IMR-90 (cell line): ENCODE measurements around the gene SAMD7. TPM values are rescaled to one million over a fixed set of nuclear protein-coding genes. Genes with fewer than 3 reads are reported as not detected.

Experiments used
- ATAC-seq: fragments of 200-7000 bp; cut with Tn5 transposase; 2 replicates; pipeline ENCODE4 v1.9.1; 2020; ENCODE audit warnings: low read depth, mild to moderate bottlenecking, moderate library complexity
- BruUV-seq: library from RNA; stranded (reverse); fragments of 400-500 nt; replicated peaks from 2 replicates; lab custom pipeline; 2021; lab: Mats Ljungman, UMichigan
- CTCF ChIA-PET: fragments of 300-600 bp; formaldehyde crosslinking; extraction: SDS; loops from one replicate; lab custom pipeline; 2021; ENCODE audit warnings: antibody characterized with exemption; lab: Yijun Ruan, JAX
- POLR2A ChIA-PET: fragments of 300-600 bp; sonication (Branson Sonifier 250); formaldehyde crosslinking; loops from one replicate; lab custom pipeline; 2022; ENCODE audit warnings: antibody characterized with exemption; ENCODE audit not compliant: unreplicated experiment; lab: Charles Lee
- DNase-seq: peaks from one replicate; pipeline ENCODE4 v3.0.0; 2013
- H2AFZ ChIP-seq: replicated peaks from 2 replicates; pipeline ENCODE3; 2013; ENCODE audit warnings: low read length, mild to moderate bottlenecking; ENCODE audit not compliant: poor library complexity
- H2AK5ac ChIP-seq: 2 replicates; pipeline ENCODE4 v1.6.1; 2013; ENCODE audit warnings: low read depth, low read length, inconsistent platforms
- H2AK9ac ChIP-seq: replicated peaks from 2 replicates; pipeline ENCODE3; 2013; ENCODE audit warnings: mild to moderate bottlenecking, low read depth, low read length, moderate library complexity; ENCODE audit not compliant: poor library complexity
- H2BK120ac ChIP-seq: 2 replicates; pipeline ENCODE4 v1.6.1; 2013; ENCODE audit warnings: low read depth, low read length, inconsistent platforms
- H2BK15ac ChIP-seq: 3 replicates; pipeline ENCODE4 v1.6.1; 2013; ENCODE audit warnings: low read depth, low read length, inconsistent platforms
- H2BK20ac ChIP-seq: 2 replicates; pipeline ENCODE4 v1.6.1; 2013; ENCODE audit warnings: low read depth, mild to moderate bottlenecking, inconsistent platforms, low read length, moderate library complexity
- H2BK5ac ChIP-seq: 2 replicates; pipeline ENCODE4 v1.6.1; 2013; ENCODE audit warnings: mild to moderate bottlenecking, low read depth, low read length, inconsistent platforms; ENCODE audit not compliant: poor library complexity, severe bottlenecking
- H3K14ac ChIP-seq: replicated peaks from 2 replicates; pipeline ENCODE4 v1.6.1; 2013; ENCODE audit warnings: low read depth, low read length, inconsistent platforms
- H3K18ac ChIP-seq: 2 replicates; pipeline ENCODE4 v1.6.1; 2013; ENCODE audit warnings: low read depth, low read length, control low read depth
- H3K23ac ChIP-seq: 2 replicates; pipeline ENCODE4 v1.6.1; 2013; ENCODE audit warnings: low read depth, low read length, inconsistent platforms
- H3K27ac ChIP-seq: 2 replicates; pipeline ENCODE4 v1.5.1; 2013; ENCODE audit warnings: mild to moderate bottlenecking, control low read depth, low read length; ENCODE audit not compliant: insufficient read depth
- H3K27me3 ChIP-seq: 2 replicates; pipeline ENCODE4 v1.6.1; 2013; ENCODE audit warnings: low read length; ENCODE audit not compliant: control insufficient read depth, insufficient read depth
- H3K36me3 ChIP-seq: 2 replicates; pipeline ENCODE4 v1.6.1; 2013; ENCODE audit warnings: low read length, mixed read lengths; ENCODE audit not compliant: control insufficient read depth, insufficient read depth
- H3K4ac ChIP-seq: 2 replicates; pipeline ENCODE4 v1.6.1; 2013; ENCODE audit warnings: low read depth, low read length, inconsistent platforms
- H3K4me1 ChIP-seq: 2 replicates; pipeline ENCODE4 v1.6.1; 2013; ENCODE audit warnings: low read length, mixed read lengths; ENCODE audit not compliant: control insufficient read depth, insufficient read depth
- H3K4me2 ChIP-seq: 2 replicates; pipeline ENCODE4 v1.6.1; 2013; ENCODE audit warnings: low read depth, mild to moderate bottlenecking, control low read depth, low read length, moderate library complexity
- H3K4me3 ChIP-seq: 2 replicates; pipeline ENCODE4 v1.5.1; 2013; ENCODE audit warnings: low read depth, mild to moderate bottlenecking, control low read depth, low read length, moderate library complexity; ENCODE audit not compliant: insufficient read depth
- H3K56ac ChIP-seq: 2 replicates; pipeline ENCODE4 v1.6.1; 2013; ENCODE audit warnings: low read length, inconsistent platforms; ENCODE audit not compliant: insufficient read depth; ENCODE audit errors: extremely low read depth
- H3K79me1 ChIP-seq, 2 experiments: 2 replicates each; pipeline ENCODE4 v1.6.1; 2013; ENCODE audit warnings: low read length in 2 of 2, inconsistent platforms in 1 of 2, low read depth in 1 of 2
- H3K9ac ChIP-seq: 2 replicates; pipeline ENCODE4 v1.6.1; 2013; ENCODE audit warnings: low read depth, low read length, control low read depth
- H3K9me1 ChIP-seq: 2 replicates; pipeline ENCODE4 v1.6.1; 2013; ENCODE audit warnings: low read length, inconsistent platforms; ENCODE audit not compliant: insufficient read depth
- H3K9me3 ChIP-seq: 2 replicates; pipeline ENCODE4 v1.6.1; 2013; ENCODE audit warnings: low read length; ENCODE audit not compliant: control insufficient read depth, insufficient read depth
- H4K20me1 ChIP-seq: 2 replicates; pipeline ENCODE4 v1.6.1; 2013; ENCODE audit warnings: low read length, inconsistent platforms; ENCODE audit not compliant: insufficient read depth
- H4K5ac ChIP-seq: 2 replicates; pipeline ENCODE4 v1.6.1; 2013; ENCODE audit warnings: mild to moderate bottlenecking, low read depth, low read length, control low read depth
- H4K8ac ChIP-seq, 2 experiments: 2 replicates each; pipeline ENCODE4 v1.6.1; 2013; ENCODE audit warnings: low read depth in 2 of 2, low read length in 2 of 2, control low read depth in 1 of 2, inconsistent platforms in 1 of 2
- H4K91ac ChIP-seq: 2 replicates; pipeline ENCODE4 v1.6.1; 2013; ENCODE audit warnings: low read depth, low read length, inconsistent platforms; ENCODE audit not compliant: insufficient read depth
- BHLHE40 ChIP-seq: fragments of 150-350 bp; IDR thresholded peaks from 2 replicates; pipeline ENCODE4 v1.6.1; 2016; ENCODE audit warnings: mild to moderate bottlenecking, low read depth, low read length
- CEBPB ChIP-seq: IDR thresholded peaks from 2 replicates; pipeline ENCODE4 v1.6.1; 2012; ENCODE audit warnings: low read depth, low read length, improper control_type of control experiment
- CHD1 ChIP-seq: IDR thresholded peaks from 2 replicates; pipeline ENCODE4 v1.6.1; 2012; ENCODE audit warnings: low read depth, low read length, improper control_type of control experiment
- CTCF ChIP-seq: conservative IDR thresholded peaks from 2 replicates; pipeline ENCODE4 v1.5.1; 2012; ENCODE audit warnings: mild to moderate bottlenecking, low read depth, low read length, improper control_type of control experiment
- ELK1 ChIP-seq: fragments of 150-350 bp; IDR thresholded peaks from 2 replicates; pipeline ENCODE4 v1.6.1; 2016; ENCODE audit warnings: low read depth, mild to moderate bottlenecking, low read length, moderate library complexity, borderline replicate concordance
- FOS ChIP-seq: fragments of 150-350 bp; IDR thresholded peaks from 2 replicates; pipeline ENCODE4 v1.6.1; 2016; ENCODE audit warnings: low read depth, low read length
- MAZ ChIP-seq: IDR thresholded peaks from 2 replicates; pipeline ENCODE4 v1.6.1; 2012; ENCODE audit warnings: low read depth, mild to moderate bottlenecking, low read length, improper control_type of control experiment, moderate library complexity, borderline replicate concordance
- MXI1 ChIP-seq: IDR thresholded peaks from 2 replicates; pipeline ENCODE4 v1.6.1; 2012; ENCODE audit warnings: low read depth, mild to moderate bottlenecking, low read length, moderate library complexity, borderline replicate concordance
- NFE2L2 ChIP-seq: fragments of 150-350 bp; IDR thresholded peaks from 2 replicates; pipeline ENCODE4 v1.6.1; 2016; ENCODE audit warnings: low read depth, mild to moderate bottlenecking, low read length
- RAD21 ChIP-seq: IDR thresholded peaks from 2 replicates; pipeline ENCODE4 v1.6.1; 2012; ENCODE audit warnings: low read length, improper control_type of control experiment
- RFX5 ChIP-seq: IDR thresholded peaks from 2 replicates; pipeline ENCODE4 v1.8.0; 2012; ENCODE audit warnings: low read depth, mild to moderate bottlenecking, low read length, moderate library complexity
- USF2 ChIP-seq: fragments of 150-350 bp; IDR thresholded peaks from 2 replicates; pipeline ENCODE4 v1.6.1; 2017; ENCODE audit warnings: mild to moderate bottlenecking, antibody characterized with exemption, low read length, low read depth
- WGBS, 2 experiments: methylation state at CpG; one replicate each; pipeline versions ENCODE4 v1.1.5 to v1.1.7; 2013; ENCODE audit warnings: missing lambda C conversion rate in 2 of 2; ENCODE audit not compliant: insufficient read length in 1 of 2; ENCODE audit errors: extremely low coverage in 2 of 2; 5-methylcytosine and 5-hydroxymethylcytosine counted together
- dilution Hi-C: fragments of 300-500 bp; cut with HindIII; formaldehyde crosslinking; loops from one replicate; pipeline ENCODE4 v1.14.3; 2018; ENCODE audit warnings: low sequenced_read_pairs; ENCODE audit not compliant: unreplicated experiment
- in situ Hi-C: fragments of 300-500 bp; cut with MboI; formaldehyde crosslinking; loops from 3 replicates; pipeline ENCODE4 v1.14.3; 2019; ENCODE audit warnings: low sequenced_read_pairs, inconsistent platforms, mixed read lengths
- intact Hi-C: fragments of 100-400 bp; cut with micrococcal nuclease; formaldehyde crosslinking; loops from 2 replicates; pipeline ENCODE4 v1.10.0; 2022
- polyA plus RNA-seq, 3 experiments: library from polyadenylated mRNA; depleted of rRNA; stranded (reverse); fragments of >200 nt; gene quantifications; 2 replicates each; pipeline ENCODE4 v1.2.3, GENCODE V29; 2012; ENCODE audit warnings: low replicate concordance in 1 of 3
- total RNA-seq: library from RNA; depleted of rRNA; stranded (reverse); fragments of >200 nt; gene quantifications from 2 replicates; pipeline ENCODE4 v1.2.3, GENCODE V29; 2012

Gene SAMD7
- total and polyA plus RNA-seq, 2 of the 4 experiments (the other 2 are of a cell fraction) = not detected

GRCh38 chr3:169905404-169905803 is 6.0 kb upstream of the SAMD7 start:
- H2BK20ac ChIP-seq = no peak overlapping the region
- peaks cover 7% of the 10 kb centered on the region for H3K9me3 ChIP-seq
- no peak overlapping the region for H2BK5ac ChIP-seq
- H4K91ac ChIP-seq = no peak overlapping the region
- no peak overlapping the region for H3K56ac ChIP-seq
- H3K27ac ChIP-seq = no peak overlapping the region
- CTCF ChIA-PET = no interaction called here
- dilution Hi-C loops (no loop called here), intact Hi-C loops (no loop called here), in situ Hi-C loops (no loop called here)
- no peak overlapping the region for H2AK9ac ChIP-seq
- H3K4ac ChIP-seq = no peak overlapping the region
- H3K23ac ChIP-seq = no peak overlapping the region
- no peak overlapping the region for H2AFZ ChIP-seq
- TF ChIP-seq USF2 (no peak), RFX5 (no peak), RAD21 (no peak), MXI1 (no peak), BHLHE40 (no peak), CTCF (no peak), CEBPB (no peak), FOS (no peak), MAZ (no peak), CHD1 (no peak), ELK1 (no peak), NFE2L2 (no peak)
- POLR2A ChIA-PET = no interaction called here
- no peaks in the 10 kb centered on the region for H3K4me1 ChIP-seq
- H3K4me3 ChIP-seq = no peak overlapping the region
- no peak overlapping the region for H2BK15ac ChIP-seq
- H3K9me1 ChIP-seq = no peaks in the 10 kb centered on the region; the same call in 1 of the 2 replicates
- H2BK120ac ChIP-seq = no peak overlapping the region
- H4K20me1 ChIP-seq = no peaks in the 10 kb centered on the region
- no peak overlapping the region for H4K5ac ChIP-seq
- H3K18ac ChIP-seq = no peak overlapping the region
- peaks cover 6% of the 10 kb centered on the region for H3K27me3 ChIP-seq
- H3K4me2 ChIP-seq = no peak overlapping the region
- H2AK5ac ChIP-seq = no peak overlapping the region
- WGBS, 2 experiments = no CpG with 5 or more reads among the region's 6 CpGs
- no peak overlapping the region for H3K14ac ChIP-seq
- no peaks in the 10 kb centered on the region for H3K79me1 ChIP-seq
- ATAC-seq (no peak), DNase-seq (no peak)
- H3K36me3 ChIP-seq = no peaks in the 10 kb centered on the region
- BruUV-seq = no TSS peak
- H3K9ac ChIP-seq = no peak overlapping the region
- no peak overlapping the region for H4K8ac ChIP-seq
